ENCODE data around the gene PPP6R2.

Gene PPP6R2

DNA sequence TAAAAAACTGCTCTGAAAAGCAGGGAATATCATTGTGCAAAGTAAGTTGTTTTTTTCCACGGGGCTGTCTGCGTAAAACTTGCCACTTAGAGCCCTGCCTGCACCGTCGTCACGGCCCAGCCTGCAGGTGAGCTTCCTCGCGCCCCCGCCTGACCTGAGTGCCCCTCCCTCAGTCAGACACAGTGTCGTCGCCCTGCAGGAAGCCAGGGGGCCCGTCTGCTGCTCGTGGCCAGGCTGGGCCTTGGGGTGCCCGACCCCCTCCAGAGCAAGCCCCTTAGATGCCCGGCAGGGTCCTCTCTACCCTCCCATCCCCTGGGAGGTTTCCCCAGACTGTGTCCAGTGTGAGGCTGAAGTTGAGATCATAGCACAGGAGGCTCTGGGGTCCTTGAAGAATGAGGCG lies 100.1 kb downstream of the PPP6R2 start:
- no peak overlapping the region for H3K4me3 ChIP-seq (ENCODE audit: insufficient read length, low read depth)
- peaks cover 2% of the 10 kb centered on the region for H3K4me1 ChIP-seq (ENCODE audit: insufficient read depth, insufficient read length)
- H3K9ac ChIP-seq (ENCODE audit: insufficient read length, low read depth) = no peak overlapping the region
- no peaks in the 10 kb centered on the region for H3K9me3 ChIP-seq (ENCODE audit: insufficient read depth, low read length)
- TF ChIP-seq SUZ12 (IDR thresholded peaks at IDR 0.05; ENCODE audit: extremely low read depth, insufficient read depth, insufficient read length) (no peak), YY1 (IDR thresholded peaks at IDR 0.05; ENCODE audit: insufficient read depth, insufficient read length) (no peak), ZNF274 (IDR thresholded peaks at IDR 0.05; ENCODE audit: low read depth, low read length) (no peak)
- H3K36me3 ChIP-seq (ENCODE audit: insufficient read depth, insufficient read length, low read length) = peaks cover 76% of the 10 kb centered on the region
- no peaks in the 10 kb centered on the region for H3K27me3 ChIP-seq (ENCODE audit: insufficient read depth, insufficient read length)
- DNase-seq (ENCODE audit: low read depth, low spot score) = no peak

DNA sequence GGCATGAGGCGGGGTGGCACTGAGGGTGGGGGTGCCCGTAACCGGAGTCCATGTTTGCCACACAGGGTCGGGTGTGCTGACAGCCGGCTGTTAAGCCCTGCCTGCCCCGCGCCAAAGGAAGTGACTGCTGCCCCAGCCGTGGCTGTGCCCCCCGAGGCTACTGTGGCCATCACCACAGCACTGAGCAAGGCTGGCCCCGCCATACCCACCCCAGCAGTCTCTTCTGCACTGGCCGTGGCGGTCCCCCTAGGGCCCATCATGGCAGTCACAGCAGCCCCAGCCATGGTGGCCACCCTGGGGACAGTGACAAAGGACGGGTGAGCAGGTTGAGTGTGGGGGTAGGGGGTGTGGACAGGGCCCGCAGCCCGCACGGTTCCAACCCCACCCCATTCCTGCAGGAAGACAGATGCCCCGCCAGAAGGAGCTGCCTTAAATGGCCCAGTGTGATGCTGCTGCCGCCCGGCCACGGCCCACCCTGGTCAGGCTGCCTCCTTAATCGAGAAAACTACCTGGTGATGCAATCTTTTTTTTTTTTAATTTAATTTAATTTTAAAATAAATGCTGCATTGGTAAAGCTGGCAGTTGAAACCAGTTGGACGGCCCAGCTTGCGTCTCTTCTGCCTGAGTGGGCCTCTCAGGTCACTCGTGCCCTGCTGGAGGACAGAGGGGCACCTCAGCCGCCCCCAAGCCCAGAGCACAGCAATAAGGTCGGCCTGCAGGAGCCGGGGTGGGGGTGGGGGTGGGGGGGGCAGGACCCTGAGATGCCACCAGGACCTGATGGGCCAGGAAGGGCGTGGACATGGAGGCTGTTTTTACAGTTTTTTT lies 100.9 kb downstream of the PPP6R2 start:
- no peak overlapping the region for H3K9ac ChIP-seq (ENCODE audit: insufficient read length, low read depth)
- DNase-seq (ENCODE audit: low read depth, low spot score) = no peak
- H3K9me3 ChIP-seq (ENCODE audit: insufficient read depth, low read length) = no peaks in the 10 kb centered on the region
- no peak for TF ChIP-seq SUZ12 (IDR thresholded peaks at IDR 0.05; ENCODE audit: extremely low read depth, insufficient read depth, insufficient read length)
- no peak for TF ChIP-seq ZNF274 (IDR thresholded peaks at IDR 0.05; ENCODE audit: low read depth, low read length)
- no peak for TF ChIP-seq YY1 (IDR thresholded peaks at IDR 0.05; ENCODE audit: insufficient read depth, insufficient read length)
- peaks cover 77% of the 10 kb centered on the region for H3K36me3 ChIP-seq (ENCODE audit: insufficient read depth, insufficient read length, low read length)
- no peak overlapping the region for H3K4me3 ChIP-seq (ENCODE audit: insufficient read length, low read depth)
- H3K27me3 ChIP-seq (ENCODE audit: insufficient read depth, insufficient read length) = no peaks in the 10 kb centered on the region
- H3K4me1 ChIP-seq (ENCODE audit: insufficient read depth, insufficient read length) = peaks cover 2% of the 10 kb centered on the region

- Histone ChIP-seq H3K27me3 (ENCODE audit: insufficient read depth, insufficient read length) (no peaks in the 10 kb centered on the region), H3K36me3 (ENCODE audit: insufficient read depth, insufficient read length, low read length) (peaks cover 72% of the 10 kb centered on the region), H3K4me1 (ENCODE audit: insufficient read depth, insufficient read length) (peaks cover 2% of the 10 kb centered on the region), H3K9ac (ENCODE audit: insufficient read length, low read depth) (no peak overlapping the region), H3K4me3 (ENCODE audit: insufficient read length, low read depth) (no peak overlapping the region), H3K9me3 (ENCODE audit: insufficient read depth, low read length) (no peaks in the 10 kb centered on the region)
- no peak for DNase-seq (ENCODE audit: low read depth, low spot score)
- no peak for TF ChIP-seq YY1 (IDR thresholded peaks at IDR 0.05; ENCODE audit: insufficient read depth, insufficient read length)
- TF ChIP-seq SUZ12 (IDR thresholded peaks at IDR 0.05; ENCODE audit: extremely low read depth, insufficient read depth, insufficient read length) = no peak
- no peak for TF ChIP-seq ZNF274 (IDR thresholded peaks at IDR 0.05; ENCODE audit: low read depth, low read length)
Observed at GRCh38 chr22:50444663-50445062, 101.5 kb downstream of the PPP6R2 start.

DNA sequence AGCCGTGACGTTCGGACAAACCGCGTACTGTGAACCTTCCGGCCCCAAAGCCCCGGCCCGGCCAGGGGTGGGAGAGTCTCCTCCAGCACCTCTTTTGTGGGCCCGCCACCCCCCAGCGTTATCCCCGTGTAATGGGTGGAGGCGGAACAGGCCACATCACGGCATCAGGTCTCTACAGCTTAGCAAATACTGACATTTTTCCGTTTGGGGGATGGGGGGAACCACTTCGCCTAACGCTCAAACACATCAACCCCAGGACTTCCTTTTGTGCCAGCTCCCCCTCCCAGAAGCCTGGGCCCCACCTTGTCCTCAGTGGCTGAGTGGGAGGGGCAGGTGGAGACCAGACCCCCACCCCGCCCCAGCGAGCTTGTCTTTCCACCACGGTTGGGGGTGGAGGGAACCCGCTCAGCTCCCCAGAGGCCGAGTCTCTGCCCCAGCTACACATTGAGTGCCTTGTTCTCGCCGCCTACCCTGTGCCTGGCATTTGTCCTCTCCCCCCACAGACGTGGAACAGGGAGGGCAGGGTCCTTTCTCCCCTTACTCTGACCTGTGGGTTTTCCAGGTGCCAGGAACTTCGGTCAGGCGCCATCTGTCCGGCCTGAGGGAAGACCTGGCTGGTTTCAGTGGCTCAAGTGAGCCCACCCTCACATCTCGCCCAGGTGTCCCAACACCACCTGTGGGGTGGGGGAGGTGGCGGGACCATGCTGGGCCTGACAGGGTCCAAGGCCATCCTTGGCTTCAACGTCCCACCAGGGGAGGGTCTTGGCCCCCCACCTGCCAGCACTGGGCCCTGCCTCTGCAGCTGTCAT lies 102.1 kb downstream of the PPP6R2 start:
- peaks cover 2% of the 10 kb centered on the region for H3K4me1 ChIP-seq (ENCODE audit: insufficient read depth, insufficient read length)
- H3K4me3 ChIP-seq (ENCODE audit: insufficient read length, low read depth) = no peak overlapping the region
- no peaks in the 10 kb centered on the region for H3K9me3 ChIP-seq (ENCODE audit: insufficient read depth, low read length)
- no peak overlapping the region for H3K9ac ChIP-seq (ENCODE audit: insufficient read length, low read depth)
- no peak for DNase-seq (ENCODE audit: low read depth, low spot score)
- no peaks in the 10 kb centered on the region for H3K27me3 ChIP-seq (ENCODE audit: insufficient read depth, insufficient read length)
- H3K36me3 ChIP-seq (ENCODE audit: insufficient read depth, insufficient read length, low read length) = peaks cover 70% of the 10 kb centered on the region
- TF ChIP-seq YY1 (IDR thresholded peaks at IDR 0.05; ENCODE audit: insufficient read depth, insufficient read length) (no peak), SUZ12 (IDR thresholded peaks at IDR 0.05; ENCODE audit: extremely low read depth, insufficient read depth, insufficient read length) (no peak), ZNF274 (IDR thresholded peaks at IDR 0.05; ENCODE audit: low read depth, low read length) (no peak)

DNA sequence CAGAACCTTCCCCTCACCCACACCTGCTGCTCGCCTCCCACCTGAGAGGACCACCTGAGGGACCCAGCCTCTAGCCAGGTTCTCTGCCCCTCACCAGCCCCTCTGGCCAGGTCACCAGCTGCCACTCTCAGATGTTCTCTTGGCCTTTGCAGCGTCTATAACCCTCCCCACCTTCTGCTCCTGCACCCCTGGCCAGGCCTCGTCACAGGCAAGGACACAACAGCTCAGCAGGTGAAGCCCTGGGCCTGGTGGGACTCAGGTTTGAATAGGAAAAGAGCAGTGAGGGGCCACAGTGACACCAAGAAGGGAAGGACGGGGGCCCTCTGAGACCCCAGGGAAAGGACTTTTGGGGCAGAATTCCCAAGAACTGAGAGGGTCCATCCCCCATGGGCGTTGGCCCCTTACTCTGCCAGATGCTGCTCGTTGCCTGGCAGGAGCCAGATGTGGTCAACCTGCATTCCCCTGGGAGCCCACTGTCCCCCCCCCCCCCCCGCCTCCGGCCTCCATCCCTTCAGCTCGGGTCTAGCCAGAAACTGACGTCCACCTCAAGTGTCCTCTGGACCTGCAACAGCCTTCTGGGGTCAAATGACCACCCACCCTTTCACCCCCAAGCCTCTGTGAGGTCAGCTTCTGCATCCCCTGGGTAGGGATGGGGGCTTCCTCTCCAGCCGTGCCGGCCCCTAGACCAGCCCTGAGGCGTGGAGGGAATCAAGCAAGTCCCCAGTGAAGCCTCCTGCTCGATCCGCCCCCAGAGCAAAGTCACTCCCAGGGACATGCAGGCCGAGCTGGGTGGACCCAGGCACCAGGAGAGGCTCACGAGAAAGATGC lies 103.0 kb downstream of the PPP6R2 start:
- Histone ChIP-seq H3K27me3 (ENCODE audit: insufficient read depth, insufficient read length) (no peaks in the 10 kb centered on the region), H3K4me1 (ENCODE audit: insufficient read depth, insufficient read length) (peaks cover 2% of the 10 kb centered on the region), H3K4me3 (ENCODE audit: insufficient read length, low read depth) (no peak overlapping the region), H3K36me3 (ENCODE audit: insufficient read depth, insufficient read length, low read length) (peaks cover 67% of the 10 kb centered on the region), H3K9ac (ENCODE audit: insufficient read length, low read depth) (no peak overlapping the region), H3K9me3 (ENCODE audit: insufficient read depth, low read length) (no peaks in the 10 kb centered on the region)
- no peak for DNase-seq (ENCODE audit: low read depth, low spot score)
- TF ChIP-seq SUZ12 (IDR thresholded peaks at IDR 0.05; ENCODE audit: extremely low read depth, insufficient read depth, insufficient read length) (no peak), ZNF274 (IDR thresholded peaks at IDR 0.05; ENCODE audit: low read depth, low read length) (no peak), YY1 (IDR thresholded peaks at IDR 0.05; ENCODE audit: insufficient read depth, insufficient read length) (no peak)

- no peak for TF ChIP-seq YY1 (IDR thresholded peaks at IDR 0.05; ENCODE audit: insufficient read depth, insufficient read length)
- no peak for TF ChIP-seq SUZ12 (IDR thresholded peaks at IDR 0.05; ENCODE audit: extremely low read depth, insufficient read depth, insufficient read length)
- no peak for TF ChIP-seq ZNF274 (IDR thresholded peaks at IDR 0.05; ENCODE audit: low read depth, low read length)
- Histone ChIP-seq H3K4me3 (ENCODE audit: insufficient read length, low read depth) (no peak overlapping the region), H3K9me3 (ENCODE audit: insufficient read depth, low read length) (no peaks in the 10 kb centered on the region), H3K36me3 (ENCODE audit: insufficient read depth, insufficient read length, low read length) (peaks cover 63% of the 10 kb centered on the region), H3K9ac (ENCODE audit: insufficient read length, low read depth) (no peak overlapping the region), H3K27me3 (ENCODE audit: insufficient read depth, insufficient read length) (no peaks in the 10 kb centered on the region), H3K4me1 (ENCODE audit: insufficient read depth, insufficient read length) (peaks cover 2% of the 10 kb centered on the region)
- DNase-seq (ENCODE audit: low read depth, low spot score) = no peak
Observed at GRCh38 chr22:50446708-50447575, 103.8 kb downstream of the PPP6R2 start.

All from NT2/D1 (cell line).